GM12801 (cell line): Measurements from ENCODE around the gene TMEM165.

Source experiments
- CTCF ChIP-seq: IDR thresholded peaks from one replicate; pipeline ENCODE4 v1.5.1; 2011; ENCODE audit warnings: control low read depth; ENCODE audit not compliant: insufficient read length; ENCODE audit errors: extremely low read depth

Gene TMEM165

GRCh38 chr4:55398461-55398860, 2.7 kb downstream of the TMEM165 start:
- no peak for TF ChIP-seq CTCF

- TF ChIP-seq CTCF = no peak
These were observed 3.2 kb downstream of the TMEM165 start for GRCh38 chr4:55398966-55399365.

- no peak for TF ChIP-seq CTCF
These were observed 3.8 kb downstream of the TMEM165 start for GRCh38 chr4:55399581-55399980.

- TF ChIP-seq CTCF = no peak
These were observed 9.3 kb downstream of the TMEM165 start for GRCh38 chr4:55405073-55405472.

- TF ChIP-seq CTCF = no peak
These were observed 10.8 kb downstream of the TMEM165 start for GRCh38 chr4:55406545-55406944.

GRCh38 chr4:55407119-55407518, 11.4 kb downstream of the TMEM165 start:
- no peak for TF ChIP-seq CTCF

- no peak for TF ChIP-seq CTCF
These were observed 12.0 kb downstream of the TMEM165 start for GRCh38 chr4:55407764-55408163.
